Limb (tissue), 2 donors: Measurements from ENCODE around the gene CDH13.

Experiments used
- DNase-seq, 2 donors: peaks; one replicate each; pipeline ENCODE4 v3.0.0-alpha.2; 2016; ENCODE audit errors: extremely low spot score in 2 of 2

Gene CDH13

DNA sequence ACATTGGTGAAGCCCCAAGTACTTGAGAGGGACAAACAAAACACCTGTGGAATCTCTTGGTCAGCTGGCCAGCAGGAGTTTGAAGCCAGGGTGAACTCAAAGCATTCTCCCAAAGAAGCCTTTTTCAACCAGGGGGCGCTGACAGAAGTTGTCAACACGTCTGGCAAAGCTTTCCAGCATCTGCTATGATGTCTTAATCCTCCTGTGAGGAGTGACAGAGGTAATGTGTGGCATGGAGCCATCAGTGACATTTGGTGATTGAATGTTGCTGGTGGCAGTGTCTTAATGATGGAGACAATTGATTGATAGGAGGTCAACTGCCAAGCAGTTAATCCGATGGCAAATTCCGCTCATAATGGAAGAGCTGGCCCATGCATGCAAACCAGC, 923.4 kb downstream of the CDH13 start:
- DNase-seq, result peak in 1 of 2 donors; percentile 29

GRCh38 chr16:83552228-83552627, 925.5 kb downstream of the CDH13 start:
- no peak for DNase-seq

DNA sequence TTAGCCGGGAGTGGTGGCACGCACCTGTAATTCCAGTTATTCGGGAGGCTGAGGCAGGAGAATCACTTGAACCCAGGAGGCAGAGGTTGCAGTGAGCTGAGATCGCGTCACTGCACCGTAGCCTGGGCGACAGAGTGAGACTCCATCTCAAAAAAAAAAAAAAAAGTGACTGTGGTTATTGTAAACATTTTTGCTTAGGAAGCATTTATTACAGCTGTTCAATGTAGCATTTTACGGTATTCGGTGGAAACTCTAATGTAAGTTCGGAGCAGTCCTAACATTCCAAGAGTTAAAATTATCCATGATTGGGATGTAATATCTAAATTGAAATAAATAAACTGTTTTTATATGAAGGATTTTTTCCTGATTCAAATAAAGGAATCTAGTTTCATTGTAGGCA, 926.2 kb downstream of the CDH13 start:
- no peak for DNase-seq

GRCh38 chr16:83554096-83554495, 927.3 kb downstream of the CDH13 start:
- DNase-seq, result no peak

- DNase-seq, result no peak
These were observed 927.8 kb downstream of the CDH13 start for GRCh38 chr16:83554540-83554939.

GRCh38 chr16:83561876-83562275, 935.1 kb downstream of the CDH13 start:
- peak; percentile 18 to 36 for DNase-seq

- no peak for DNase-seq
These were observed 941.6 kb downstream of the CDH13 start for GRCh38 chr16:83568345-83568744.

DNA sequence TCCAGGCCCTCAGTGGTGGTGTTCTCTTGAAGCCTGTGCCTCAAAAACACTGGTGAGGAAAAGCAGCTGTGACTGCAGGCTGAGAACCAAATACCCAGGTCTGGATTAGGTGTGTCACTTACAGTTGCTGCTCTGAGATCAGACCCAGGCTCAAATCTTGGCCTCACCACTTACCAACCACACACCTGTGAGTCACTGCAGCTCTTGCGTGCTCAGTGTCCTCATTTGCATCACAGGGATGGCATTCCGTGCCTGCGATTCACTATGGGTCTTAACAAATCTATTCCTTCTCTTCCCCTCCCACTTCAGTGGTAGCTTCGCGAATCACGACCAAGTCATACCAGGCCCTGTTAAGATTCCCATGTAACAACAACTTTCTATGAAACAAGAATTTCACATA, 947.6 kb downstream of the CDH13 start:
- DNase-seq, result no peak

DNA sequence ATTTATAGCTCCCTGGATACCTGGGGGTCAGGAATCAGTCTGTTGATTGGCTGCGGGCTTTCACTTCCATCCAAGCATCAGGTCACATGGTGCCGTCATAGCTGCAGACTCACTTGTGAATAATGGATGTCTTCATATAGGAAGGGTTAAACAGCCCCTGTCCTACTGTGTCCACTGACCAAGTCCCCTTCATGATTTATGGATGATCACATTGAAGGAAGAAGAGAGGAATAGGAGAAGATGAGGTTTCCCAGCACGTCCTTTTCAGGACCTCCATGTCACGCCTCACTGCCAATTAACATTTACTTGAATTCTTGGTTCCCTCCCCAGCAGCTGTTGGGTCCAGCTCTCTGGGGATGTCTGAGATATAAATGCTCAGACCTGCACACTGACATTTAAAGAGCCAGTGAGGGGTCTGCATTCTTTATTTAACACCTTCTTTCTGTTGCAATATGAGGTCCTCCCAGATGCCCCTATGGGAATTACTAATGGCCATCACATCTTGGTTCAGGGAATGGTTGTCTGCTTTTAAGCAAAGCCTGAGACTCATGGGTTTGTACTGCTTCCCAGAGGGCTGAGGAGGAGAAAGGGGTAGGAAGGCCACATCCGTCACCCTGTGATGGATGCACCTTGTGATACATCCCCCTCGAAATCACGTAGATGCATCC, 950.4 kb downstream of the CDH13 start:
- no peak for DNase-seq

- DNase-seq, result no peak
These were observed 951.4 kb downstream of the CDH13 start for GRCh38 chr16:83578171-83578570.

DNA sequence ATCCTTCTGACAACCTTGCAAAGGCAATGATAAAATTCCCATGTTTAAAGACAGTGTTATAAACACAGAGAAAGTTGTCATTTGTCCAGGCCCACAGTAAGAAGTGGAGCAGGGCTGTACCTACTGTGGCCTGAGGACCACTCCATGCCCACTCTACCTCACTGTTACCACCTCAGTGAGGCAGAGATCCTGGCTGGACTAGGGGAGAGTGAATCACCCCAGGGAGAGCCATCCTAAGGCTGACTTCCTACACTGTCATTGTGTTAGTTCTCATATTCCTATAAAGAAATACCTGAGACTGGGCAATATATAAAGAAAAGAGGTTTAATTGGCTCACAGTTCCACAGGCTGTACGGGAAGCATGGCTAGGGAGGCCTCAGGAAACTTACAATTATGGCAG, 952.3 kb downstream of the CDH13 start:
- DNase-seq, result no peak

- DNase-seq, result no peak
These were observed 952.7 kb downstream of the CDH13 start for GRCh38 chr16:83579436-83579835.

GRCh38 chr16:83581082-83581481, 954.3 kb downstream of the CDH13 start:
- DNase-seq, result no peak

GRCh38 chr16:83581994-83582747, 955.4 kb downstream of the CDH13 start:
- no peak for DNase-seq

DNA sequence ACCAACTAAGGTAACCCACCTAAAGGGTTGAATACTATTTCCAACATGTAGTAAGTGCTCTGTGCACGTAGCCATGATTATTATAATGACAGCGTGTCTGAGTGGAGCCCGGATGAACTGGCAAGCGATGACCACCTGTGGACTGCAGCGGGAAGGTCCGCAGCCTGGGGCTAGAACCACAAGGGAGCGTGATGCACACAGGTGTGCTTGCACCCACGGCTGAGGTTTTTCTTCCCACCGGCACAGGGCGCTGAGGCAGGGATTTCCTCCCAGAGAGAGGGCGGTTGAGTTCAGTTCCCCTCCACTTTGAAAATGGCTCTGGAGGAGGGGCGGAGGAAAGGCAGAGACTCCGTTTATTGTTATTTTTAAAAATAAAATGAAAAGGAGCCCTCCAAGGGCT, 959.3 kb downstream of the CDH13 start:
- DNase-seq, result no peak

GRCh38 chr16:83586461-83587200, 959.9 kb downstream of the CDH13 start:
- DNase-seq, result peak in 1 of 2 donors; percentile 3

DNA sequence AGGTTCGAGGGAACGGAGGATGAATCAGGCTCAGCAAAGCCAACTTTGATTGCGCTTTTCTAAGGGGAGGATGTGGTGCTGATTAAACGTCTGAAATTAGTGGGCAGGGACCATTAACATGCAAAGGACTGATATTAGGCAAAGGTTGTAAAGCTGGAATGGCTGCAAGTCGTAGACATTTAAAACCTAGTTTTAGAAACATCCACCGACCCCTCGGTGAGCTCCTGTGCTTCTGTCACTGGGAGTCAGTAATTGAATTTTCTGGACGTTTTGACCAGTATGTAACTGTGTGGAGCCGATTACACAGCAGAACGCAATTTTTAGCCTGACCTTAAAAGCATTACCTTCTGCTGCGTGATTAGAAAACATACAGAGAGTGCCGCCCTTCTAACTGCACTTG, 960.4 kb downstream of the CDH13 start:
- no peak for DNase-seq

DNA sequence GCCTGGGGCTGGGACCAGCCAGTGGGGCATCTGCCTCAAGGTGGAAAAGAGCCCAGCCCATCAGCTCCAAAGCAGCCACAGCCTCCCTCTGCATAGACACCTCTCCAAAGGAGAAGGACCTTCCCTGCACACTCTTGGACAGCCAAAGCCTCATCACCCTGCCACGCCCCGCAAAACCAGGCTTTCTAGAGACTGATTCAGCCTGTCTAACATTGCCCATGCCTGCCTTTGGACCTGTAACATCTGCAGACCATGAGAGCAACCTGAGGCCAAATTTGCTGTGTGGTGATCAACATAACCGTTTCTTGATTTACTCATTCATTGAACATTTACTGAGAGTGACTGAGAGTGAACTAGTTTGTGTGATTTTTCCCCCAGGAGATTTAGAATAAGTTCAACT, 961.3 kb downstream of the CDH13 start:
- no peak for DNase-seq

- DNase-seq, result no peak
These were observed 962.8 kb downstream of the CDH13 start for GRCh38 chr16:83589576-83589975.

DNA sequence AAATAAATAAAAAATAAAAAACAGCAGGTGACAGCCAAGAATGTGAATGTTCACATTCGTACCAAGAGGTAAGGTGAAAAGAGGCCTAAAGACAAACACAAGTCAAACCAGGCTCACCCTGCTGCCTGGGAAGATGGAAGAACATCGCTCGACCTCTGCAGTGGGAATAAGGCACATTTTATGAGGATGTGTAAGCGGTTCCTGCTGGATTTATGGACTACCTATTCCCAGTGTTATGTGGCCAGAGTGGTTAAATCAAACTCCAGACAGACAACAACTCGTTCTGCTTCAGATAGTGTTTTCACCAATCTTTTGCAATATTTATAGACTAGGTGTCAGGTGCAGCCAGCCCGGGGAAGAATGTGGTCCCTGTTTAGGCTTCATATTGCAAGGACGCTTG, 966.0 kb downstream of the CDH13 start:
- DNase-seq, result no peak

GRCh38 chr16:83599789-83600462, 973.2 kb downstream of the CDH13 start:
- no peak for DNase-seq
